Head of caudate nucleus (tissue), 42 donors: Measurements from ENCODE around the gene SAYSD1.
"Not testable (repeated sequence)": the region's sequence is repeated elsewhere in the genome, so short reads cannot be mapped to it uniquely, and the experiment has no call there.

ENCODE experiments used
- DNase-seq, 42 donors: peaks; one replicate each; pipeline versions ENCODE4 v3.0.0 to v3.0.0-alpha.2; 2020 to 2021; ENCODE audit warnings: mixed read lengths in 7 of 42
- intact Hi-C: fragments of 100-400 bp; cut with DNase I; formaldehyde crosslinking; loops from one replicate; pipeline ENCODE4 v1.15.0; 2022

The SAYSD1 gene

GRCh38 chr6:39114704-39115599 is at the start of gene SAYSD1:
Gene SAYSD1 (minus strand): TSS chr6:39115186. CDS start chr6:39115089, 97 bp downstream.
- peak; percentile 69 to 95 (median 90) for DNase-seq
- intact Hi-C loops = no loop called here

GRCh38 chr6:39157511-39157910 is 42.5 kb upstream of the SAYSD1 start:
- DNase-seq = no peak
- intact Hi-C loops = no loop called here

- intact Hi-C loops = no loop called here
- DNase-seq = no peak
Observed at GRCh38 chr6:39156801-39157200, 41.8 kb upstream of the SAYSD1 start.

- intact Hi-C loops = no loop called here
- DNase-seq = no peak
Observed at GRCh38 chr6:39154705-39155104, 39.7 kb upstream of the SAYSD1 start.

- DNase-seq = no peak
- intact Hi-C loops = no loop called here
Observed at GRCh38 chr6:39153766-39154397, 38.9 kb upstream of the SAYSD1 start.

GRCh38 chr6:39152262-39152661 is 37.3 kb upstream of the SAYSD1 start:
- intact Hi-C loops = no loop called here
- DNase-seq = no peak

- intact Hi-C loops = no loop called here
- no peak for DNase-seq
Observed at GRCh38 chr6:39151211-39151610, 36.2 kb upstream of the SAYSD1 start.

GRCh38 chr6:39144481-39145173 is 29.6 kb upstream of the SAYSD1 start:
- DNase-seq = no peak
- intact Hi-C loops = no loop called here

GRCh38 chr6:39143238-39143930 is 28.4 kb upstream of the SAYSD1 start:
- intact Hi-C loops = no loop called here
- no peak for DNase-seq

GRCh38 chr6:39140556-39141167 is 25.7 kb upstream of the SAYSD1 start:
- no peak for DNase-seq
- intact Hi-C loops = no loop called here

GRCh38 chr6:39137245-39137644 is 22.3 kb upstream of the SAYSD1 start:
- DNase-seq = no peak
- intact Hi-C loops = no loop called here

GRCh38 chr6:39136207-39136606 is 21.2 kb upstream of the SAYSD1 start:
- intact Hi-C loops, DNase-seq: not testable (repeated sequence)

- intact Hi-C loops, DNase-seq: not testable (repeated sequence)
Observed at GRCh38 chr6:39134761-39135160, 19.8 kb upstream of the SAYSD1 start.

GRCh38 chr6:39130691-39131090 is 15.7 kb upstream of the SAYSD1 start:
- no peak for DNase-seq
- intact Hi-C loops = no loop called here

- no peak for DNase-seq
- intact Hi-C loops = no loop called here
Observed at GRCh38 chr6:39128832-39129231, 13.8 kb upstream of the SAYSD1 start.

GRCh38 chr6:39128106-39128505 is 13.1 kb upstream of the SAYSD1 start:
- no peak for DNase-seq
- intact Hi-C loops = no loop called here

GRCh38 chr6:39124114-39124513 is 9.1 kb upstream of the SAYSD1 start:
- DNase-seq = no peak
- intact Hi-C loops = no loop called here

- intact Hi-C loops = no loop called here
- no peak for DNase-seq
Observed at GRCh38 chr6:39118921-39119320, 3.9 kb upstream of the SAYSD1 start.

- no peak for DNase-seq
- intact Hi-C loops = no loop called here
Observed at GRCh38 chr6:39114388-39114703, 640 bp downstream of the SAYSD1 start.
